HepG2 (cell line): ENCODE measurements around the gene HDDC3. TPM values are rescaled to one million over a fixed set of nuclear protein-coding genes. Genes with fewer than 3 reads are reported as not detected.

Source experiments
- BHLHE40 ChIP-seq: IDR thresholded peaks from 2 replicates; pipeline ENCODE4 v1.6.1; 2011; ENCODE audit warnings: low read length, improper control_type of control experiment
- FOXP1 ChIP-seq, 2 experiments: fragments of 450-650 bp in 1 of 2; IDR thresholded peaks; 2 replicates each; pipeline ENCODE4 v1.6.1; 2017 to 2018; ENCODE audit warnings: antibody characterized with exemption in 1 of 2
- GLI4 ChIP-seq: sonication (generic); formaldehyde crosslinking; IDR thresholded peaks from 2 replicates; pipeline ENCODE4 v1.5.1; 2020; ENCODE audit warnings: missing genetic modification reagents, mild to moderate bottlenecking, moderate library complexity, borderline replicate concordance
- HOXA5 ChIP-seq: sonication (generic); formaldehyde crosslinking; IDR thresholded peaks from 2 replicates; pipeline ENCODE4 v1.4.0; 2020; ENCODE audit warnings: missing genetic modification reagents
- IKZF5 ChIP-seq: IDR thresholded peaks from 2 replicates; pipeline ENCODE4 v1.6.1; 2018; ENCODE audit warnings: missing genetic modification reagents, mild to moderate bottlenecking, missing compliant biosample characterization
- KDM4B ChIP-seq: sonication (generic); formaldehyde crosslinking; IDR thresholded peaks from 2 replicates; pipeline ENCODE4 v1.4.0; 2020; ENCODE audit warnings: missing genetic modification reagents
- KLF13 ChIP-seq: sonication (generic); formaldehyde crosslinking; IDR thresholded peaks from 2 replicates; pipeline ENCODE4 v1.4.0; 2020; ENCODE audit warnings: mild to moderate bottlenecking, missing genetic modification reagents
- RXRA ChIP-seq: sonication (generic); formaldehyde crosslinking; IDR thresholded peaks from 2 replicates; pipeline ENCODE4 v1.5.1; 2020; ENCODE audit warnings: missing genetic modification reagents
- SALL1 ChIP-seq: sonication (generic); formaldehyde crosslinking; IDR thresholded peaks from 2 replicates; pipeline ENCODE4 v1.8.0; 2022; ENCODE audit warnings: mild to moderate bottlenecking, missing genetic modification reagents
- TGIF2 ChIP-seq: IDR thresholded peaks from 2 replicates; pipeline ENCODE4 v1.6.1; 2016; ENCODE audit warnings: control low read depth, missing compliant biosample characterization
- ZBTB42 ChIP-seq: sonication (generic); formaldehyde crosslinking; IDR thresholded peaks from 2 replicates; pipeline ENCODE4 v1.5.0; 2020; ENCODE audit warnings: mild to moderate bottlenecking, missing genetic modification reagents
- ZBTB7A ChIP-seq: sonication (generic); formaldehyde crosslinking; IDR thresholded peaks from 2 replicates; pipeline ENCODE4 v1.8.0; 2022; ENCODE audit warnings: mild to moderate bottlenecking, missing genetic modification reagents
- ZBTB8A ChIP-seq: sonication (generic); formaldehyde crosslinking; IDR thresholded peaks from 2 replicates; pipeline ENCODE4 v1.4.0; 2020; ENCODE audit warnings: mild to moderate bottlenecking, low read depth, missing genetic modification reagents, borderline replicate concordance
- ZNF225 ChIP-seq: sonication (generic); formaldehyde crosslinking; IDR thresholded peaks from 2 replicates; pipeline ENCODE4 v1.4.0; 2020; ENCODE audit warnings: mild to moderate bottlenecking, missing genetic modification reagents
- ZNF329 ChIP-seq: sonication (generic); formaldehyde crosslinking; IDR thresholded peaks from 2 replicates; pipeline ENCODE4 v1.9.0; 2021; ENCODE audit warnings: low read depth, mild to moderate bottlenecking, missing genetic modification reagents
- ZNF501 ChIP-seq: sonication (generic); formaldehyde crosslinking; IDR thresholded peaks from 2 replicates; pipeline ENCODE4 v1.5.1; 2020; ENCODE audit warnings: mild to moderate bottlenecking, moderate library complexity, missing genetic modification reagents
- ZNF749 ChIP-seq: sonication (generic); formaldehyde crosslinking; IDR thresholded peaks from 2 replicates; pipeline ENCODE4 v1.8.0; 2022; ENCODE audit warnings: mild to moderate bottlenecking, missing genetic modification reagents, moderate library complexity, borderline replicate concordance
- polyA plus RNA-seq, 8 experiments: library from polyadenylated mRNA; depleted of rRNA in 3 of 8; stranded (reverse) in 7 of 8; unstranded in 1 of 8; fragments of >200 nt; fragmentation: Illumina TruSeq in 4 of 8; extraction: Trizol in 4 of 8; gene quantifications; 2 replicates each; pipeline versions ENCODE4 v1.2.1 to v1.2.3, GENCODE V29; 2011 to 2016; ENCODE audit warnings: low read depth in 4 of 8, missing spikeins in 1 of 8, mixed read lengths in 1 of 8; ENCODE audit not compliant: insufficient read depth in 1 of 8
- total RNA-seq, 5 experiments: library from RNA; depleted of rRNA; stranded (reverse); fragments of >200 nt; fragmentation: Illumina TruSeq; extraction: Trizol; gene quantifications; 2 replicates each; pipeline ENCODE4 v1.2.3, GENCODE V29; 2016; ENCODE audit warnings: low read depth in 1 of 5
- TF ChIP-seq, protein P1 (sequence below): sonication (generic); formaldehyde crosslinking; IDR thresholded peaks from 2 replicates; pipeline ENCODE4 v1.4.0; 2020; ENCODE audit warnings: missing genetic modification reagents
- TF ChIP-seq, protein P2 (sequence below): sonication (generic); formaldehyde crosslinking; IDR thresholded peaks from 2 replicates; pipeline ENCODE4 v1.4.0; 2020; ENCODE audit warnings: mild to moderate bottlenecking, missing genetic modification reagents
- TF ChIP-seq, protein P3 (sequence below): sonication (generic); formaldehyde crosslinking; IDR thresholded peaks from 2 replicates; pipeline ENCODE4 v1.4.0; 2020; ENCODE audit warnings: missing genetic modification reagents
- TF ChIP-seq, protein P4 (sequence below): sonication (generic); formaldehyde crosslinking; IDR thresholded peaks from 2 replicates; pipeline ENCODE4 v1.9.0; 2021; ENCODE audit warnings: missing genetic modification reagents, mild to moderate bottlenecking, borderline replicate concordance
- TF ChIP-seq, protein P5 (sequence below): sonication (generic); formaldehyde crosslinking; IDR thresholded peaks from 2 replicates; pipeline ENCODE4 v1.8.0; 2022; ENCODE audit warnings: missing genetic modification reagents, mild to moderate bottlenecking, moderate library complexity, borderline replicate concordance

Gene HDDC3
- total and polyA plus RNA-seq, 2 of the 13 experiments (the other 11 are each of a cell fraction or from before 2014, with no cell fraction given) = 18.7 to 28.3 TPM

DNA sequence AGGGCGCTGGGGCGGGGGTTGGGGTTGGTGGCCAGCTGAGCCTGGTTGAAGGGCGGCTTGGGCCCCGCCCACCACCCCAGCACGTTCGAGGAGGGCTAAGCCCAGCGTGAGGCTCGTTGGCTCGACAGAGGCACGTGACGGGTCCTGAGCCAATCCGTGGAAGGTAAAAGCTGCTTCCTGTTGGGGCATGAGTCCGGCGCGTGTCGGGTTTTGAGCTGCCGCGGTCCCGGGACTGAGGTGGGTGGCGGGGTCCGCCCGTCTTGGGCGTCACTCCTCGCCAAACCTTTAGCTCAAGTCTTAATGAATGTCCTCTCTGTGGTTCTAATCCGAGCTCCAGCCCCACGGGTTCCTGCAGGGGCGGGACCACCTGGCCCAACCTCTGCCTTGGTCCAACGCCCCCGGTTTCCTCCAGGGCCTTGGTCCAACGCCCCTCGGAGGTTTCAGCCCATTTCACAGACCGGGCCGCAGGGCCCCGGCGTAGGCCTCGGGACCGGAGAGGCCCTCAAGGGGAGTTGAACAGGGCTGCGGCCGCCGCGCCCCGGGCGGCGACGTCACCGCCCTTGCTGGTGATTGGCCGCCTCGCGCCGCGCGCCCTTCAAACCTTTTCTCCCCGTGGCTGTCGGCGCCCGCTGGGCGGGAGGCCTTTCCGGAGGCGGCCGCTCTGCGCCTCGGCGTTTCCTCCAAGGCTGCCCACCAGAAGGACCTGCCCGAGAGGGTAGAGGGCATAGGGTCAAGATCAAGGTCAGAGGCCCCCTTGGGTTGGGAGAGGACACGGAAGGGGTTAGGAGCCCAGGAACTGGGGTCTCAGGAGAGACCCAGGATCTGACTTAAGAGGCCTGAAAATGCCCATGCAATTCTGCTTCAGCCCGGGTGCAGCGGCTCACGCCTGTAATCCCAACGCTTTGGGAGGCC is 22.6 kb upstream of the HDDC3 start, which contains the start of gene RCCD1 (continued):
- TF ChIP-seq IKZF5 (CRISPR knock-in tag) (peak; percentile 55; the same call in 1 of the 2 replicates), ZNF501 (CRISPR knock-in tag) (peak; percentile 94), FOXP1 (IDR thresholded peaks at IDR 0.05) (no peak), FOXP1 (CRISPR knock-in tag; IDR thresholded peaks at IDR 0.05) (no peak), HOXA5 (peak; percentile 90), ZBTB42 (0 out of 2 replicates have a peak, but pooled peaks have one; percentile 77), ZNF329 (CRISPR knock-in tag) (no peak), BHLHE40 (peak; percentile 96), ZNF225 (CRISPR knock-in tag) (no peak), ZNF749 (CRISPR knock-in tag) (peak; percentile 95), KDM4B (no peak), KLF13 (no peak), ZBTB8A (CRISPR knock-in tag) (no peak), SALL1 (peak; percentile 68; the same call in 1 of the 2 replicates), TGIF2 (CRISPR knock-in tag) (peak; percentile 69), ZBTB7A (CRISPR knock-in tag) (no peak), GLI4 (peak; percentile 83; the same call in 1 of the 2 replicates), RXRA (CRISPR knock-in tag) (peak; percentile 67)
- TF ChIP-seq, protein P1, sequence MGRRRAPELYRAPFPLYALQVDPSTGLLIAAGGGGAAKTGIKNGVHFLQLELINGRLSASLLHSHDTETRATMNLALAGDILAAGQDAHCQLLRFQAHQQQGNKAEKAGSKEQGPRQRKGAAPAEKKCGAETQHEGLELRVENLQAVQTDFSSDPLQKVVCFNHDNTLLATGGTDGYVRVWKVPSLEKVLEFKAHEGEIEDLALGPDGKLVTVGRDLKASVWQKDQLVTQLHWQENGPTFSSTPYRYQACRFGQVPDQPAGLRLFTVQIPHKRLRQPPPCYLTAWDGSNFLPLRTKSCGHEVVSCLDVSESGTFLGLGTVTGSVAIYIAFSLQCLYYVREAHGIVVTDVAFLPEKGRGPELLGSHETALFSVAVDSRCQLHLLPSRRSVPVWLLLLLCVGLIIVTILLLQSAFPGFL (CRISPR knock-in tag) = no peak
- TF ChIP-seq, protein P2, sequence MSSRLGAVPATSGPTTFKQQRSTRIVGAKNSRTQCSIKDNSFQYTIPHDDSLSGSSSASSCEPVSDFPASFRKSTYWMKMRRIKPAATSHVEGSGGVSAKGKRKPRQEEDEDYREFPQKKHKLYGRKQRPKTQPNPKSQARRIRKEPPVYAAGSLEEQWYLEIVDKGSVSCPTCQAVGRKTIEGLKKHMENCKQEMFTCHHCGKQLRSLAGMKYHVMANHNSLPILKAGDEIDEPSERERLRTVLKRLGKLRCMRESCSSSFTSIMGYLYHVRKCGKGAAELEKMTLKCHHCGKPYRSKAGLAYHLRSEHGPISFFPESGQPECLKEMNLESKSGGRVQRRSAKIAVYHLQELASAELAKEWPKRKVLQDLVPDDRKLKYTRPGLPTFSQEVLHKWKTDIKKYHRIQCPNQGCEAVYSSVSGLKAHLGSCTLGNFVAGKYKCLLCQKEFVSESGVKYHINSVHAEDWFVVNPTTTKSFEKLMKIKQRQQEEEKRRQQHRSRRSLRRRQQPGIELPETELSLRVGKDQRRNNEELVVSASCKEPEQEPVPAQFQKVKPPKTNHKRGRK (CRISPR knock-in tag) = no peak
- TF ChIP-seq, protein P3, sequence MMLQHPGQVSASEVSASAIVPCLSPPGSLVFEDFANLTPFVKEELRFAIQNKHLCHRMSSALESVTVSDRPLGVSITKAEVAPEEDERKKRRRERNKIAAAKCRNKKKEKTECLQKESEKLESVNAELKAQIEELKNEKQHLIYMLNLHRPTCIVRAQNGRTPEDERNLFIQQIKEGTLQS (CRISPR knock-in tag) = 0 out of 2 replicates have a peak, but pooled peaks have one; percentile 22
- TF ChIP-seq, protein P4, sequence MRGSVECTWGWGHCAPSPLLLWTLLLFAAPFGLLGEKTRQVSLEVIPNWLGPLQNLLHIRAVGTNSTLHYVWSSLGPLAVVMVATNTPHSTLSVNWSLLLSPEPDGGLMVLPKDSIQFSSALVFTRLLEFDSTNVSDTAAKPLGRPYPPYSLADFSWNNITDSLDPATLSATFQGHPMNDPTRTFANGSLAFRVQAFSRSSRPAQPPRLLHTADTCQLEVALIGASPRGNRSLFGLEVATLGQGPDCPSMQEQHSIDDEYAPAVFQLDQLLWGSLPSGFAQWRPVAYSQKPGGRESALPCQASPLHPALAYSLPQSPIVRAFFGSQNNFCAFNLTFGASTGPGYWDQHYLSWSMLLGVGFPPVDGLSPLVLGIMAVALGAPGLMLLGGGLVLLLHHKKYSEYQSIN (CRISPR knock-in tag) = no peak
- TF ChIP-seq, protein P5, sequence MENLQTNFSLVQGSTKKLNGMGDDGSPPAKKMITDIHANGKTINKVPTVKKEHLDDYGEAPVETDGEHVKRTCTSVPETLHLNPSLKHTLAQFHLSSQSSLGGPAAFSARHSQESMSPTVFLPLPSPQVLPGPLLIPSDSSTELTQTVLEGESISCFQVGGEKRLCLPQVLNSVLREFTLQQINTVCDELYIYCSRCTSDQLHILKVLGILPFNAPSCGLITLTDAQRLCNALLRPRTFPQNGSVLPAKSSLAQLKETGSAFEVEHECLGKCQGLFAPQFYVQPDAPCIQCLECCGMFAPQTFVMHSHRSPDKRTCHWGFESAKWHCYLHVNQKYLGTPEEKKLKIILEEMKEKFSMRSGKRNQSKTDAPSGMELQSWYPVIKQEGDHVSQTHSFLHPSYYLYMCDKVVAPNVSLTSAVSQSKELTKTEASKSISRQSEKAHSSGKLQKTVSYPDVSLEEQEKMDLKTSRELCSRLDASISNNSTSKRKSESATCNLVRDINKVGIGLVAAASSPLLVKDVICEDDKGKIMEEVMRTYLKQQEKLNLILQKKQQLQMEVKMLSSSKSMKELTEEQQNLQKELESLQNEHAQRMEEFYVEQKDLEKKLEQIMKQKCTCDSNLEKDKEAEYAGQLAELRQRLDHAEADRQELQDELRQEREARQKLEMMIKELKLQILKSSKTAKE (CRISPR knock-in tag) = no peak
